ENCODE data around the gene ARL4C. TPM values are rescaled to one million over a fixed set of nuclear protein-coding genes. Genes with fewer than 3 reads are reported as not detected.

Gene ARL4C
- total RNA-seq, 2 donors from 2014 or later: 6.6 to 7.8 TPM

DNA sequence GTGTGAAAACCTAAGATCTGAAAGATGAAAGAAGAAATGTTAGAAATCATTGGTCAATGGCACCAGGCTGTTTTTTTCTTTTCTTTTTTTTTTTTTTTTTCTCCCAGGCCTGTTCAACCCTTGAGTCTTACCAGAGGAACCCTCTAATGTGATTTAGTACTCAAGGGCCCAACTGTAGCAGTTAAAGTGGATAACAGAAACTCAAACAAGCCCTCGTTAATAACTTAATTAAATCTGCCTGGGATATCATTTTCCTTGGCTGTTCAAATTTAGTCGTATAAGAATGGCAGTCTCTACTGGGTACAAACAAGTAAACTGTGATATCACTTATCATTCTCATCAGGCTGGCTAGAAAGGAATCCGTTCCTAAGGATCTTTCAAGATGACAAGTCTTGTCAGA, 16.5 kb downstream of the ARL4C start:
- intact Hi-C loops (cut with DNase I): no loop called here
- WGBS, 2 donors: 60 to 72% methylated on average over 3 of the region's 3 CpGs
- H3K27ac ChIP-seq: no peak overlapping the region
- H3K4me1 ChIP-seq: no peaks in the 10 kb centered on the region
- H3K36me3 ChIP-seq (replicated peaks in 1 of 2; ENCODE audit: insufficient read depth in 1 of 2, low read depth in 2 of 2): no peaks in the 10 kb centered on the region
- no peak overlapping the region for H3K4me3 ChIP-seq
- no peaks in the 10 kb centered on the region for H3K9me3 ChIP-seq
- ATAC-seq: no peak
- TF ChIP-seq, protein P1, sequence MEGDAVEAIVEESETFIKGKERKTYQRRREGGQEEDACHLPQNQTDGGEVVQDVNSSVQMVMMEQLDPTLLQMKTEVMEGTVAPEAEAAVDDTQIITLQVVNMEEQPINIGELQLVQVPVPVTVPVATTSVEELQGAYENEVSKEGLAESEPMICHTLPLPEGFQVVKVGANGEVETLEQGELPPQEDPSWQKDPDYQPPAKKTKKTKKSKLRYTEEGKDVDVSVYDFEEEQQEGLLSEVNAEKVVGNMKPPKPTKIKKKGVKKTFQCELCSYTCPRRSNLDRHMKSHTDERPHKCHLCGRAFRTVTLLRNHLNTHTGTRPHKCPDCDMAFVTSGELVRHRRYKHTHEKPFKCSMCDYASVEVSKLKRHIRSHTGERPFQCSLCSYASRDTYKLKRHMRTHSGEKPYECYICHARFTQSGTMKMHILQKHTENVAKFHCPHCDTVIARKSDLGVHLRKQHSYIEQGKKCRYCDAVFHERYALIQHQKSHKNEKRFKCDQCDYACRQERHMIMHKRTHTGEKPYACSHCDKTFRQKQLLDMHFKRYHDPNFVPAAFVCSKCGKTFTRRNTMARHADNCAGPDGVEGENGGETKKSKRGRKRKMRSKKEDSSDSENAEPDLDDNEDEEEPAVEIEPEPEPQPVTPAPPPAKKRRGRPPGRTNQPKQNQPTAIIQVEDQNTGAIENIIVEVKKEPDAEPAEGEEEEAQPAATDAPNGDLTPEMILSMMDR (IDR thresholded peaks at IDR 0.05): no peak
- TF ChIP-seq POLR2A (IDR thresholded peaks at IDR 0.05): no peak
- no peaks in the 10 kb centered on the region for H3K27me3 ChIP-seq
- no peak for DNase-seq

DNA sequence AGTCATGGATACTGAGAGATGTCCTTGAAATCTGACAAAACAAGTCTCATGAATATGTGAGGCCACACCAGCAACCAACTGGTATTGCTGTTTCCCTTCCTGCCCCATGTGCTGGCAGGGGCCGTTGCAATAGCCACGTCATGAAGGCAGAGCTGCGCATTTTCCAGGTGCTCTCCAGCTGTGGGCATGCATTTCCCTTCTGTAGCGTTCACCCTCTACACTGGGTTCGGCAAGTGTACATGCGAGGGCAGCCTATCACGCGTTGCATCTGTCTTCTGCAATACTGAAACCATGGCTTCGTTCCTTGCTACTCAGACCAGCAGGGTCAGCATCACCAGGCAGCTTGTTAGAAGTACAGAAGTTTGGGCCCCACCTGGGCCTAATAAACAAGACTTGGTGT, 17.4 kb downstream of the ARL4C start:
- Histone ChIP-seq H3K4me3 (no peak overlapping the region), H3K36me3 (replicated peaks in 1 of 2; ENCODE audit: insufficient read depth in 1 of 2, low read depth in 2 of 2) (no peaks in the 10 kb centered on the region), H3K27ac (no peak overlapping the region), H3K9me3 (no peaks in the 10 kb centered on the region), H3K27me3 (no peaks in the 10 kb centered on the region), H3K4me1 (no peaks in the 10 kb centered on the region)
- ATAC-seq (no peak), DNase-seq (no peak)
- WGBS, 2 donors: 81 to 90% methylated on average over 9 of the region's 9 CpGs
- TF ChIP-seq, protein P1 (IDR thresholded peaks at IDR 0.05): no peak
- no peak for TF ChIP-seq POLR2A (IDR thresholded peaks at IDR 0.05)
- intact Hi-C loops (cut with DNase I): no loop called here

DNA sequence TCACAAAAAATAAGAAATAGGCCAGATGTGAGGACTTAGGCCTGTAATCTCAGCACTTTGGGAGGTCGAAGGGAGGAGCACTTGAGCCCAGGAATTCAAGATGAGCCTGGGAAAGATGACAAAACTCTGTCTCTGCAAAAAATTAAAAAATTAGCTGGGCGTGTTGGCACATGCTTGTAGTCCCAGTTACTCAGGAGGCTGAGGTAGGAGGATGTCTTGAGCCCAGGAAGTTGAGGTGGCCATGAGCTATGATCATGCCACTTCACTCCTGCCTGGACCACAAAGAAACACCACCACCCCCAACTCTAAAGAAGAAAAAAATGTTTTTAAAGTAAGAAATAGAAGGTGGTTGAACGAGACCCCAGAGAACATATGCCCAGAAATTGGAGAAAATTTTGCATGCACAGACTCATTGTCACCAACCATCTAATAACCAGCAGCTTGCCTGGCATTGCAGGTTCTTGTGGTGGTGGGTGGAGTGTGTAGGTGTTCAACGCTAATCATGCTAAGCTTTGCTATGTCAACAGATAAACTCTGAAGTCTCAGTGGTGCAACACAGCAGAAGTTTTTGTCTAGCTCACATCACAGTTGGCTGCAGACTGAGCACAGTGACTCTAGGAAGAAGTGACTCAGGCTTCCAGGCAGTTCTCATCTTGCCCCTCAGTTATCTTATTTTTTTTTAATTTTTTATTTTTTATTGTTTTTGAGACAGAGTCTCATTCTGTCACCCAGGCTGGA, 18.6 kb downstream of the ARL4C start:
- intact Hi-C loops (cut with DNase I): no loop called here
- no peak for TF ChIP-seq POLR2A (IDR thresholded peaks at IDR 0.05)
- TF ChIP-seq, protein P1 (IDR thresholded peaks at IDR 0.05): no peak
- no peak overlapping the region for H3K4me3 ChIP-seq

DNA sequence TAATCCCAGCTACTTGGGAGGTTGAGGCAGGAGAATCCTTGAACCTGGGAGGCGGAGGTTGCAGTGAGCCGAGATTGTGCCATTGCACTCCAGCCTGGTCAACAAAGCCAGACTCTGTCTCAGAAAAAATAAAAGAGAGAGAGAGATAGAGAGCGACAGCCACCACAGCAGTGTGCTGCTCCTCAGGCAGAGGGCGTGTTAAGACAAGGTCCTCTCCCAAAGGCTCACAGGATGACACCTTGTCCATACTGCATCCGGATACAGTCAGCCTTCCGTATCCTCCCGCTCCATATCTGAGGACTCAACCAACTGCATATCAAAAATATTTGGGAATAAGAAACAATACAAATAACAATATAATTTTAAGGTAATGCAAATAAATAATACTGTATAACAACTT, 20.1 kb downstream of the ARL4C start:
- Histone ChIP-seq H3K27ac (no peak overlapping the region), H3K27me3 (no peaks in the 10 kb centered on the region), H3K4me3 (no peak overlapping the region), H3K9me3 (no peaks in the 10 kb centered on the region), H3K4me1 (no peaks in the 10 kb centered on the region), H3K36me3 (replicated peaks in 1 of 2; ENCODE audit: insufficient read depth in 1 of 2, low read depth in 2 of 2) (no peaks in the 10 kb centered on the region)
- TF ChIP-seq, protein P1 (IDR thresholded peaks at IDR 0.05): no peak
- TF ChIP-seq POLR2A (IDR thresholded peaks at IDR 0.05): no peak
- no peak for ATAC-seq
- intact Hi-C loops (cut with DNase I): no loop called here
- no peak for DNase-seq
- WGBS, 2 donors: 75 to 83% methylated on average over 7 of the region's 7 CpGs

More for the DNA sequence above, 18.6 kb downstream of the ARL4C start:
- no peaks in the 10 kb centered on the region for H3K27me3 ChIP-seq
- no peak for ATAC-seq
- no peak for DNase-seq
- no peak overlapping the region for H3K27ac ChIP-seq
- H3K9me3 ChIP-seq: no peaks in the 10 kb centered on the region
- 58 to 60% methylated on average over 4 of the region's 4 CpGs for WGBS, 2 donors
- H3K36me3 ChIP-seq (replicated peaks in 1 of 2; ENCODE audit: insufficient read depth in 1 of 2, low read depth in 2 of 2): no peaks in the 10 kb centered on the region
- H3K4me1 ChIP-seq: no peaks in the 10 kb centered on the region

DNA sequence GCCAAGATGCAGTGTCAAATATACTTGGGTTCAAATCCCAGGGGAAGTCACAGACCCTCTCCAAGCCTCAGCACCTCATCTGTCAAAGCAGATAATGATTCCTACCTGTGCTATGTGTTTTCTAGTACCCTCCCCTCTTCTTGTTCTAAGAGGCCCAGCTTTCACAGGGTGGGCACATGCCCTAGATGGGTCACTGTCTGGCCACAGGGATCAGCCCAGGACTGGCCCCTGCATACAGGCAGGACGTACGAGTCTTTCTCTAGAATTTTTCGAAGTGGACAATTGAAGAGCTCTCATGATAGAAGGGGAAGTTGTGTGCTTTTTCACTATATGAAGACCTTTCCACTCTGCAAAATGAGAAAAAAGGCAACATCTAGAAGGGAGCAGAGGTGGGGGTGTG, 22.2 kb downstream of the ARL4C start:
- Histone ChIP-seq H3K27me3 (no peaks in the 10 kb centered on the region), H3K27ac (no peak overlapping the region), H3K9me3 (no peaks in the 10 kb centered on the region), H3K4me3 (no peak overlapping the region), H3K36me3 (replicated peaks in 1 of 2; ENCODE audit: insufficient read depth in 1 of 2, low read depth in 2 of 2) (no peaks in the 10 kb centered on the region), H3K4me1 (no peaks in the 10 kb centered on the region)
- 89 to 91% methylated on average over 3 of the region's 3 CpGs for WGBS, 2 donors
- no peak for ATAC-seq
- intact Hi-C loops (cut with DNase I): no loop called here
- no peak for DNase-seq
- TF ChIP-seq, protein P1 (IDR thresholded peaks at IDR 0.05): no peak
- no peak for TF ChIP-seq POLR2A (IDR thresholded peaks at IDR 0.05)

All from body of pancreas (tissue), 4 donors.